ENCODE data around the gene CD59. TPM values are rescaled to one million over a fixed set of nuclear protein-coding genes. Genes with fewer than 3 reads are reported as not detected.
"Not testable (repeated sequence)": the region's sequence is repeated elsewhere in the genome, so short reads cannot be mapped to it uniquely, and the experiment has no call there.

Gene CD59
- total and polyA plus RNA-seq, 2 of the 13 experiments (the other 11 are each of a cell fraction or from before 2014, with no cell fraction given): 127 to 289 TPM

GRCh38 chr11:33730716-33731115 lies 5.5 kb downstream of the CD59 start (continued):
- no peak for TF ChIP-seq BCL3 (CRISPR knock-in tag; IDR thresholded peaks at IDR 0.05)

- H3K4me2 ChIP-seq (ENCODE audit: low read depth, low read length); in situ Hi-C loops (cut with HindIII; ENCODE audit: extremely low pct_ligation_motif_present, low pct_unique_long_range_greater_than_20kb): not testable (repeated sequence)
Measured at GRCh38 chr11:33729072-33729664, 7.1 kb downstream of the CD59 start.

GRCh38 chr11:33727539-33727938 lies 8.7 kb downstream of the CD59 start:
- H3K9me3 ChIP-seq (ENCODE audit: low read length); in situ Hi-C loops (cut with HindIII; ENCODE audit: extremely low pct_ligation_motif_present, low pct_unique_long_range_greater_than_20kb); FAIRE-seq; intact Hi-C loops (cut with micrococcal nuclease; ENCODE audit: unreplicated experiment); BruUV-seq (replicated peaks); H3K9ac ChIP-seq (ENCODE audit: insufficient read depth, low read depth, low read length); H4K20me1 ChIP-seq (ENCODE audit: insufficient read depth, low read length); CTCF ChIA-PET (ENCODE audit: low intra/inter-chr PET ratio, low total read pairs); H2AFZ ChIP-seq (ENCODE audit: low read length); H3K4me2 ChIP-seq (ENCODE audit: low read depth, low read length); H3K27me3 ChIP-seq (ENCODE audit: control insufficient read depth in 1 of 2, insufficient read depth in 2 of 2, low read length in 2 of 2); H3K36me3 ChIP-seq (replicated peaks in 1 of 2; ENCODE audit: control insufficient read depth in 1 of 2, insufficient read depth in 2 of 2, low read length in 2 of 2); DNase-seq (ENCODE audit: low spot score); H3K4me3 ChIP-seq (replicated peaks in 1 of 3; ENCODE audit: insufficient read depth in 1 of 3, low read depth in 2 of 3, low read length in 3 of 3); ATAC-seq; H3K27ac ChIP-seq (ENCODE audit: extremely low read length, insufficient read depth, low read length); POLR2A ChIA-PET: not testable (repeated sequence)
- H3K4me1 ChIP-seq (ENCODE audit: insufficient read depth, low read length): peaks cover 43% of the 10 kb centered on the region
- peaks cover 54% of the 10 kb centered on the region for H3K79me2 ChIP-seq (ENCODE audit: insufficient read depth, low read length)
- 83% methylated on average over 1 of the region's 1 CpG for WGBS (ENCODE audit: low lambda C conversion rate)

More at GRCh38 chr11:33729072-33729664, 7.1 kb downstream of the CD59 start:
- H3K9me3 ChIP-seq (ENCODE audit: low read length); H3K27me3 ChIP-seq (ENCODE audit: control insufficient read depth in 1 of 2, insufficient read depth in 2 of 2, low read length in 2 of 2); CTCF ChIA-PET (ENCODE audit: low intra/inter-chr PET ratio, low total read pairs); intact Hi-C loops (cut with micrococcal nuclease; ENCODE audit: unreplicated experiment); H2AFZ ChIP-seq (ENCODE audit: low read length); ATAC-seq; DNase-seq (ENCODE audit: low spot score); H3K27ac ChIP-seq (ENCODE audit: extremely low read length, insufficient read depth, low read length); H3K36me3 ChIP-seq (replicated peaks in 1 of 2; ENCODE audit: control insufficient read depth in 1 of 2, insufficient read depth in 2 of 2, low read length in 2 of 2); H4K20me1 ChIP-seq (ENCODE audit: insufficient read depth, low read length); BruUV-seq (replicated peaks); FAIRE-seq; H3K4me3 ChIP-seq (replicated peaks in 1 of 3; ENCODE audit: insufficient read depth in 1 of 3, low read depth in 2 of 3, low read length in 3 of 3); POLR2A ChIA-PET; H3K9ac ChIP-seq (ENCODE audit: insufficient read depth, low read depth, low read length): not testable (repeated sequence)
- WGBS (ENCODE audit: low lambda C conversion rate): 97% methylated on average over 5 of the region's 5 CpGs
- peaks cover 53% of the 10 kb centered on the region for H3K79me2 ChIP-seq (ENCODE audit: insufficient read depth, low read length)
- H3K4me1 ChIP-seq (ENCODE audit: insufficient read depth, low read length): peaks cover 42% of the 10 kb centered on the region

All from HepG2 (cell line).